Activated CD4-positive, CD25-positive, alpha-beta regulatory T cell treated with anti-CD3 and anti-CD28 coated beads, Interleukin-2, amount 50 U/mL, for 16 hours (primary cell): ENCODE measurements around the gene NTPCR.

ENCODE experiments used
- DNase-seq: peaks from one replicate; pipeline ENCODE4 v3.0.0-alpha.2; 2020; ENCODE audit warnings: low read depth, low spot score

The NTPCR gene

GRCh38 chr1:233010146-233010545 lies 59.7 kb downstream of the NTPCR start:
- no peak for DNase-seq

- DNase-seq, result no peak
These were observed 61.6 kb downstream of the NTPCR start for GRCh38 chr1:233012021-233012420.

DNA sequence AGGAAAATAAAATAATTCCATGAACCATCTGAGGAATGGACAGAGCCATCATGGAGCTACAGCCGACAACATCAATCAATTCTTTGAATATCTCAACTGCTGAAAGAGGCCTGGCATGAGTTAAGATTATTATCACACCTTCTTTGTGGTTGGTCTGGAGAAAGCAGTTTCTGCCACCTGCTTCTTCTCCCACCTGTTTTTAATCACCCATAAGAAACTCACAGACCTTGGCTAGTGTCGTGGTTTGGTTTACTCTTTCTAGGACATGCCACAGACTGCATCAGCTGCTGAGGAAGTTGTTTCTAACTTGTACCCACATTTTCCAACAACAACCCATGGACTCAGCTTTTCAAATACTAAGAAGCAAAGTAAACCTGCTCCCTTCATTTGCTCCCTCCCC lies 65.6 kb downstream of the NTPCR start:
- no peak for DNase-seq

DNA sequence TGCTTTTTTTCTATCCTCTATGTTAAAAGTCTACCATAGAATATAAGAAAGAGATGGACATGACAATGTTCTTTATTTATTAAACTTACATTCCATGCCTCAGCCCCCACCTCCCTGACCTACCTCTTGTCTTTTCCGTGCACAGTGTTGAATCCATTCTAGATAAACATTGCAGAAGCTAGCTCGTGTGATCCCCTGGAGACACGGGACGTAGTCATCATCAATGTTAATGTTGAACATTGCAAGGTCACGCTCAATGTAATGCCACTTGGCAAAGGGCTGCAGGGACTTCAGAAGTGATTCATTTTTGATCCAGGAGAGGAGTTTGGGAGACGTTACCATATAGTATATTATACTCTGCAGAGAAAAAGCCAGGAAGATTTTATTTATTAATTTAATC lies 66.4 kb downstream of the NTPCR start:
- no peak for DNase-seq

- no peak for DNase-seq
These were observed 68.7 kb downstream of the NTPCR start for GRCh38 chr1:233019083-233019482.

DNA sequence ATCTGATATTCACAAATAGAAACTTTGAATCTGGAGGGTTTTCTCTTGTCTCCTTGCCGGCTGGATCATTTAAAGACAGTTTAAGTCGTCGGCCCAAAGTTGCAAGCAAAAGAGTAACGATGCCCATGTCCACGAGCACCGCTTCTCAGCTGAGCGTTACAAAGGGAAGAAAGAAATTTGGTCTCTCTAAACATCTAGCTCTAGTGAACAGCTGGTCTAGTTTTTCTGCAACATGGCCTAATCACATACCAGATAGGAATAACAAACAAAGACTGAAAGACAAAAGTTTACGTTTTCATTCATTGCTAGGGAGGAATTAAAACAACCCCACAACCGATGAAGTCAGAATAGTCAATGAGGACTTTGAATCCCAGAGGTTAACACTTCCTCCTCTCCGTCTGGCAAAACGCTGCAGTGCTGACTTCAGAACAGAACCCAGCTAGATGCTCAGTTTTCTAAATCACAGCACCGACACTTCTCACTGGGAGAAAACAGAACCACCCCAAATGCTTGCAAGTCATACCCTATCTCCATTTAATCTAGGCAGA lies 69.4 kb downstream of the NTPCR start:
- no peak for DNase-seq

GRCh38 chr1:233020426-233020825 lies 70.0 kb downstream of the NTPCR start:
- DNase-seq, result no peak

DNA sequence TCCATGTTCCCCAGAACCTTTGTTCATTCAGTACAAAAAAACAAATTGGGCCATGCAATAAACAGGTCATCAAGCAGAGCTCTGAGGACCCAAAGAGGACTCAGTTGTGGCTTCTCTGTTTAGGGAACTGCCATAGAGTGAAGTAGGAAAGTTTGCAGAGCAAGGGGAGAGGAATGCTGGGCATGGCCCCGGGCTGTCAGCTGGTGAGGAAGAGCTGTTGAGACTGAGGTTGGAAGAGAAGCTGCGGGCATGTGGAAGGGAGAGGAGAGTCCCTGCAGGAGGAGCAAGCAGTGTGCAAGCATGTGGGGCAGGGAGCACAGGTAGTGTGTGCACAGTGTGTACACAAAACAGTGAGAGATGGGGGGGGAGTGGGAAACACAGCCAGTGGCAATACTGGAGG lies 71.8 kb downstream of the NTPCR start:
- no peak for DNase-seq

GRCh38 chr1:233024199-233024598 lies 73.8 kb downstream of the NTPCR start:
- DNase-seq, result no peak

DNA sequence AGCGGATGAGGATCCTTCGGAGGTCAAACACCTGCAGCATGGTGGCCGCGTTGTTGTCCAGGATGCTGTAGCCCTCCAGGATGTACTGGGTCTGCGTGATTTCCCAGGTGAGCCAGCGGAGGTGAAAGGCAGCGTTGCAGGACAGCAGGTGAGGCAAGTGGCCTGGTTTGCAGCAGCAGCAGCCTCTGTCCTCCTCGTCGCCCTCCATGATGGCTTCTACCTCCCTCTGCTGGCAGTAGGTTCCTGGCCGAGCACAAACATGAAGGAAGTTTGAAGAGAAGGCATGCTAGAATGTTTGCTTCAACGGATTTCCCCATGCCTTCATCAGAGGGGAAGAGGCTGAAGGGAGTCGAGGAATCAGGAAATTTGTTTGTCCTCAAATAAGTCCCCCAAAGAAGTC lies 74.7 kb downstream of the NTPCR start:
- no peak for DNase-seq

- no peak for DNase-seq
These were observed 75.2 kb downstream of the NTPCR start for GRCh38 chr1:233025567-233025966.

DNA sequence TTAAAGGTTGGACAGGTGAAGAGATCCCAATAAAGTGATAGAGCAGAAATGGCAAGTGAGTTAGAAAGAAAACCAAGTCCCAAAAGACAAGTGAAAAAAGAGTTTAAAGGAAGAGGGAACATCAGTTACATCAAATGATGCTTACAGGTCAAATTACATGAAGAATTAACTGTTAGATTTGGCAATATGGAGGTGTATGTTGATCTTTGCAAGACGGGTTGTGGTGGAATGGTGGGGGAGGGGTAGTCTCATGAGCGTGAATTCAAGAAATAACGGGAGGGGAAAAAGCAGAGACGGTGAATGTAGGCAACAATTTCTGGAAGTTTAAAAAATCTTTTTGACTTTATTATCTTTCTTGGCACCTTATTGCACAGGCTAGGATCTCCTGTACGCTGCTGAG lies 76.6 kb downstream of the NTPCR start:
- DNase-seq, result no peak

- DNase-seq, result no peak
These were observed 81.1 kb downstream of the NTPCR start for GRCh38 chr1:233031521-233031920.

DNA sequence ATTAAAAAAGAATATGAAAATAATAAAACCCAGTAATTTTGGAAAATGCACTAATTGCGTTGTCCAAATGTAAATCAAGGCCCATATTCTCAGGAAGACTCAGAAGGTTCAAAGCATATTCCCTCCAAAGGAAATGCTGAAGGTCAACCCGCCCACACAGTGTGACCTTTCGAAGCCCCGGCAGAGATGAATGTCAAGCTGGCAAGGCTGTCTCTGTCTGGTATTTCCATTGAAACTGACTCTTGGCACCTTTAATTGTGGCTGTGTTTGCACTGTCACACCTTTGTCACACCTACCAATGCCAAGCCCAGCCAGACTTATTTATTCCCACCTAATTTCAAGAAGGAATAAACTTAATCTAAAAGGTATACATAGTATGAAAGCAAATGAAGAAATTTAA lies 82.5 kb downstream of the NTPCR start:
- DNase-seq, result no peak

- DNase-seq, result no peak
These were observed 83.0 kb downstream of the NTPCR start for GRCh38 chr1:233033361-233033760.
